ENCODE measurements around the gene INSM1. TPM values are rescaled to one million over a fixed set of nuclear protein-coding genes. Genes with fewer than 3 reads are reported as not detected.

The INSM1 gene
- total RNA-seq, 1 experiment from 2014 or later, result 0.14 TPM

GRCh38 chr20:20393207-20394120, 25.6 kb downstream of the INSM1 start:
- DNase-seq (ENCODE audit: low spot score), result no peak

GRCh38 chr20:20395087-20395486, 27.2 kb downstream of the INSM1 start:
- no peak for DNase-seq (ENCODE audit: low spot score)

- DNase-seq (ENCODE audit: low spot score), result no peak
These were observed 28.1 kb downstream of the INSM1 start for GRCh38 chr20:20395903-20396568.

GRCh38 chr20:20396794-20397193, 28.9 kb downstream of the INSM1 start:
- DNase-seq (ENCODE audit: low spot score), result no peak

- DNase-seq (ENCODE audit: low spot score), result no peak
These were observed 30.2 kb downstream of the INSM1 start for GRCh38 chr20:20398123-20398522.

- DNase-seq (ENCODE audit: low spot score), result no peak
These were observed 31.9 kb downstream of the INSM1 start for GRCh38 chr20:20399531-20400500.

GRCh38 chr20:20401991-20402390, 34.1 kb downstream of the INSM1 start:
- DNase-seq (ENCODE audit: low spot score), result no peak

- no peak for DNase-seq (ENCODE audit: low spot score)
These were observed 36.7 kb downstream of the INSM1 start for GRCh38 chr20:20404633-20405032.

- no peak for DNase-seq (ENCODE audit: low spot score)
These were observed 37.7 kb downstream of the INSM1 start for GRCh38 chr20:20405623-20406022.

GRCh38 chr20:20406306-20406705, 38.4 kb downstream of the INSM1 start:
- no peak for DNase-seq (ENCODE audit: low spot score)

- DNase-seq (ENCODE audit: low spot score), result peak; percentile 36
These were observed 40.2 kb downstream of the INSM1 start for GRCh38 chr20:20407891-20408805.

- no peak for DNase-seq (ENCODE audit: low spot score)
These were observed 41.4 kb downstream of the INSM1 start for GRCh38 chr20:20409331-20409730.

GRCh38 chr20:20410678-20411077, 42.8 kb downstream of the INSM1 start:
- DNase-seq (ENCODE audit: low spot score), result no peak

GRCh38 chr20:20411402-20411801, 43.5 kb downstream of the INSM1 start:
- DNase-seq (ENCODE audit: low spot score), result no peak

- DNase-seq (ENCODE audit: low spot score), result no peak
These were observed 43.9 kb downstream of the INSM1 start for GRCh38 chr20:20411836-20412235.

GRCh38 chr20:20412750-20413149, 44.8 kb downstream of the INSM1 start:
- no peak for DNase-seq (ENCODE audit: low spot score)

- no peak for DNase-seq (ENCODE audit: low spot score)
These were observed 45.9 kb downstream of the INSM1 start for GRCh38 chr20:20413810-20414281.

- DNase-seq (ENCODE audit: low spot score), result no peak
These were observed 46.8 kb downstream of the INSM1 start for GRCh38 chr20:20414640-20415220.

GRCh38 chr20:20415321-20415720, 47.4 kb downstream of the INSM1 start:
- no peak for DNase-seq (ENCODE audit: low spot score)
